Liver (tissue), 9 donors: ENCODE measurements around the gene SMTNL2. TPM values are rescaled to one million over a fixed set of nuclear protein-coding genes. Genes with fewer than 3 reads are reported as not detected.

ENCODE experiments used
- DNase-seq: peaks from one replicate; pipeline ENCODE4 v3.0.0-alpha.2; 2017; ENCODE audit warnings: low spot score
- H3K27ac ChIP-seq, 2 donors: one replicate each; pipeline ENCODE4 v1.7.0; 2013; ENCODE audit warnings: inconsistent platforms in 2 of 2, low read length in 2 of 2, control low read depth in 1 of 2, low read depth in 1 of 2, mild to moderate bottlenecking in 1 of 2
- H3K27me3 ChIP-seq, 4 donors: one replicate each; pipeline versions ENCODE4 v1.6.1 to v1.7.0; 2013; ENCODE audit warnings: low read length in 3 of 4, inconsistent platforms in 1 of 4, mild to moderate bottlenecking in 1 of 4, moderate library complexity in 1 of 4; ENCODE audit not compliant: control insufficient read depth in 4 of 4, insufficient read depth in 4 of 4
- H3K36me3 ChIP-seq, 4 donors: one replicate each; pipeline versions ENCODE4 v1.6.1 to v1.7.0; 2013; ENCODE audit warnings: low read length in 3 of 4, mild to moderate bottlenecking in 3 of 4, low read depth in 1 of 4, moderate library complexity in 1 of 4; ENCODE audit not compliant: control insufficient read depth in 4 of 4, insufficient read depth in 3 of 4
- H3K4me1 ChIP-seq, 4 donors: one replicate each; pipeline versions ENCODE4 v1.6.1 to v1.7.0; 2013; ENCODE audit warnings: low read length in 3 of 4, mild to moderate bottlenecking in 3 of 4, moderate library complexity in 1 of 4; ENCODE audit not compliant: control insufficient read depth in 4 of 4, insufficient read depth in 4 of 4
- H3K4me3 ChIP-seq, 3 donors: one replicate each; pipeline versions ENCODE4 v1.6.1 to v1.7.0; 2013; ENCODE audit warnings: low read length in 3 of 3, control low read depth in 1 of 3, low read depth in 1 of 3, mild to moderate bottlenecking in 1 of 3
- H3K9ac ChIP-seq, 2 donors: one replicate each; pipeline ENCODE4 v1.7.0; 2013; ENCODE audit warnings: low read length in 2 of 2, mild to moderate bottlenecking in 2 of 2, moderate library complexity in 2 of 2, control low read depth in 1 of 2, low read depth in 1 of 2
- H3K9me3 ChIP-seq, 4 donors: one replicate each; pipeline versions ENCODE4 v1.6.1 to v1.7.0; 2013; ENCODE audit warnings: low read length in 3 of 4; ENCODE audit not compliant: control insufficient read depth in 4 of 4
- FOXA2 ChIP-seq: IDR thresholded peaks from 2 replicates; pipeline ENCODE4 v1.6.1; 2016; ENCODE audit warnings: antibody characterized with exemption
- HNF4G ChIP-seq: IDR thresholded peaks from 2 replicates; pipeline ENCODE4 v1.6.1; 2016; ENCODE audit warnings: antibody characterized with exemption
- JUND ChIP-seq, 2 donors: IDR thresholded peaks; 2 replicates each; pipeline ENCODE4 v1.6.1; 2016; ENCODE audit warnings: antibody characterized with exemption in 2 of 2
- NR2F2 ChIP-seq: IDR thresholded peaks from 2 replicates; pipeline ENCODE4 v1.6.1; 2016; ENCODE audit warnings: antibody characterized with exemption
- RAD21 ChIP-seq, 2 donors: IDR thresholded peaks; 2 replicates each; pipeline ENCODE4 v1.6.1; 2016; ENCODE audit warnings: antibody characterized with exemption in 2 of 2, mild to moderate bottlenecking in 2 of 2
- RXRA ChIP-seq, 2 donors: IDR thresholded peaks; 2 replicates each; pipeline ENCODE4 v1.6.1; 2017 to 2018; ENCODE audit warnings: antibody characterized with exemption in 2 of 2, mild to moderate bottlenecking in 1 of 2
- SP1 ChIP-seq: IDR thresholded peaks from 2 replicates; pipeline ENCODE4 v1.6.1; 2018; ENCODE audit warnings: antibody characterized with exemption, mild to moderate bottlenecking
- YY1 ChIP-seq: IDR thresholded peaks from 2 replicates; pipeline ENCODE4 v1.6.1; 2016; ENCODE audit warnings: antibody characterized with exemption, mild to moderate bottlenecking
- WGBS: extraction: QIAGEN DNeasy Blood & Tissue Kit; methylation state at CpG from one replicate; pipeline ENCODE4 v1.1.7; 2013; 5-methylcytosine and 5-hydroxymethylcytosine counted together
- polyA plus RNA-seq, 2 donors: library from polyadenylated mRNA; stranded (reverse) in 1 of 2; unstranded in 1 of 2; fragments of 200-250 nt in 1 of 2; fragments of >200 nt in 1 of 2; fragmentation: Nextera tagmentation in 1 of 2; extraction: Ambion mirVana in 1 of 2; gene quantifications; one replicate each; pipeline versions ENCODE4 v1.2.1 to v1.2.3, GENCODE V29; 2013 to 2015
- total RNA-seq, 2 donors: library from RNA; depleted of rRNA; stranded (reverse); fragments of >200 nt; gene quantifications; one replicate each; pipeline ENCODE4 v1.2.3, GENCODE V29; 2014
- TF ChIP-seq, protein P1 (sequence below): IDR thresholded peaks from 2 replicates; pipeline ENCODE4 v1.6.1; 2016; ENCODE audit warnings: antibody characterized with exemption, mild to moderate bottlenecking
- TF ChIP-seq, protein P2 (sequence below): IDR thresholded peaks from 2 replicates; pipeline ENCODE4 v1.6.1; 2016; ENCODE audit warnings: antibody characterized with exemption
- TF ChIP-seq, protein P3 (sequence below): IDR thresholded peaks from 2 replicates; pipeline ENCODE4 v1.6.1; 2016; ENCODE audit warnings: antibody characterized with exemption
- TF ChIP-seq, protein P4 (sequence below): fragments of 150-350 bp; IDR thresholded peaks from 2 replicates; pipeline ENCODE4 v1.5.1; 2017; ENCODE audit warnings: improper control_type of control experiment, low read depth, low read length; ENCODE audit not compliant: missing input control
- TF ChIP-seq, protein P5 (sequence below): IDR thresholded peaks from 2 replicates; pipeline ENCODE4 v1.6.1; 2016; ENCODE audit warnings: antibody characterized with exemption
- donor health status: healthy.
- donor health status: healthy.
- donor health status: healthy.
- donor health status: healthy.
- donor health status: healthy.

The SMTNL2 gene
- total and polyA plus RNA-seq, 4 donors, result 0.13 to 0.29 TPM; not detected in 2

DNA sequence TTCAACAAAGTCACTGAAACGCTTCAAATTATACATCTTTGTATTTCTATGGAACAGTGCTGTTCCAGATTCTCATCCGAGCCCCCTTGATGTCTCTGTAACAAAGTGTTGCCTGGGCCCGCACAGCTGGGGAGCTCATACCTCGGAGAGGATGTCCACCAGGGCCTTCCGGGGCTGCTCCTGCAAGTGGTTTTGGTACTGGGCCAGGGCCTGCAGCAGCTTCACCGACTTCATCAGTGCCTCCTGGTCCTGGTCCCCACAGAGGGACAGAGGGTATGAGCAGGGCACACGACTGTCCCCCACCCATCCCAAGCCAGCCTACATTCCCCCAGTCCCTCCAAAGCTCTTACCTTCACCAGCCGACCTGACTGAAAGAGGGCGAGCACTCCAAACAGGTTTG, 30.7 kb upstream of the SMTNL2 start (continued):
- TF ChIP-seq, protein P1, sequence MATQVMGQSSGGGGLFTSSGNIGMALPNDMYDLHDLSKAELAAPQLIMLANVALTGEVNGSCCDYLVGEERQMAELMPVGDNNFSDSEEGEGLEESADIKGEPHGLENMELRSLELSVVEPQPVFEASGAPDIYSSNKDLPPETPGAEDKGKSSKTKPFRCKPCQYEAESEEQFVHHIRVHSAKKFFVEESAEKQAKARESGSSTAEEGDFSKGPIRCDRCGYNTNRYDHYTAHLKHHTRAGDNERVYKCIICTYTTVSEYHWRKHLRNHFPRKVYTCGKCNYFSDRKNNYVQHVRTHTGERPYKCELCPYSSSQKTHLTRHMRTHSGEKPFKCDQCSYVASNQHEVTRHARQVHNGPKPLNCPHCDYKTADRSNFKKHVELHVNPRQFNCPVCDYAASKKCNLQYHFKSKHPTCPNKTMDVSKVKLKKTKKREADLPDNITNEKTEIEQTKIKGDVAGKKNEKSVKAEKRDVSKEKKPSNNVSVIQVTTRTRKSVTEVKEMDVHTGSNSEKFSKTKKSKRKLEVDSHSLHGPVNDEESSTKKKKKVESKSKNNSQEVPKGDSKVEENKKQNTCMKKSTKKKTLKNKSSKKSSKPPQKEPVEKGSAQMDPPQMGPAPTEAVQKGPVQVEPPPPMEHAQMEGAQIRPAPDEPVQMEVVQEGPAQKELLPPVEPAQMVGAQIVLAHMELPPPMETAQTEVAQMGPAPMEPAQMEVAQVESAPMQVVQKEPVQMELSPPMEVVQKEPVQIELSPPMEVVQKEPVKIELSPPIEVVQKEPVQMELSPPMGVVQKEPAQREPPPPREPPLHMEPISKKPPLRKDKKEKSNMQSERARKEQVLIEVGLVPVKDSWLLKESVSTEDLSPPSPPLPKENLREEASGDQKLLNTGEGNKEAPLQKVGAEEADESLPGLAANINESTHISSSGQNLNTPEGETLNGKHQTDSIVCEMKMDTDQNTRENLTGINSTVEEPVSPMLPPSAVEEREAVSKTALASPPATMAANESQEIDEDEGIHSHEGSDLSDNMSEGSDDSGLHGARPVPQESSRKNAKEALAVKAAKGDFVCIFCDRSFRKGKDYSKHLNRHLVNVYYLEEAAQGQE, result no peak
- no peak for TF ChIP-seq FOXA2
- TF ChIP-seq SP1, result no peak
- TF ChIP-seq, protein P2, sequence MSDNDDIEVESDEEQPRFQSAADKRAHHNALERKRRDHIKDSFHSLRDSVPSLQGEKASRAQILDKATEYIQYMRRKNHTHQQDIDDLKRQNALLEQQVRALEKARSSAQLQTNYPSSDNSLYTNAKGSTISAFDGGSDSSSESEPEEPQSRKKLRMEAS, result no peak
- no peak for TF ChIP-seq JUND (IDR thresholded peaks at IDR 0.05)
- TF ChIP-seq YY1, result no peak
- TF ChIP-seq, protein P3, sequence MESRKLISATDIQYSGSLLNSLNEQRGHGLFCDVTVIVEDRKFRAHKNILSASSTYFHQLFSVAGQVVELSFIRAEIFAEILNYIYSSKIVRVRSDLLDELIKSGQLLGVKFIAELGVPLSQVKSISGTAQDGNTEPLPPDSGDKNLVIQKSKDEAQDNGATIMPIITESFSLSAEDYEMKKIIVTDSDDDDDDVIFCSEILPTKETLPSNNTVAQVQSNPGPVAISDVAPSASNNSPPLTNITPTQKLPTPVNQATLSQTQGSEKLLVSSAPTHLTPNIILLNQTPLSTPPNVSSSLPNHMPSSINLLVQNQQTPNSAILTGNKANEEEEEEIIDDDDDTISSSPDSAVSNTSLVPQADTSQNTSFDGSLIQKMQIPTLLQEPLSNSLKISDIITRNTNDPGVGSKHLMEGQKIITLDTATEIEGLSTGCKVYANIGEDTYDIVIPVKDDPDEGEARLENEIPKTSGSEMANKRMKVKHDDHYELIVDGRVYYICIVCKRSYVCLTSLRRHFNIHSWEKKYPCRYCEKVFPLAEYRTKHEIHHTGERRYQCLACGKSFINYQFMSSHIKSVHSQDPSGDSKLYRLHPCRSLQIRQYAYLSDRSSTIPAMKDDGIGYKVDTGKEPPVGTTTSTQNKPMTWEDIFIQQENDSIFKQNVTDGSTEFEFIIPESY, result no peak

DNA sequence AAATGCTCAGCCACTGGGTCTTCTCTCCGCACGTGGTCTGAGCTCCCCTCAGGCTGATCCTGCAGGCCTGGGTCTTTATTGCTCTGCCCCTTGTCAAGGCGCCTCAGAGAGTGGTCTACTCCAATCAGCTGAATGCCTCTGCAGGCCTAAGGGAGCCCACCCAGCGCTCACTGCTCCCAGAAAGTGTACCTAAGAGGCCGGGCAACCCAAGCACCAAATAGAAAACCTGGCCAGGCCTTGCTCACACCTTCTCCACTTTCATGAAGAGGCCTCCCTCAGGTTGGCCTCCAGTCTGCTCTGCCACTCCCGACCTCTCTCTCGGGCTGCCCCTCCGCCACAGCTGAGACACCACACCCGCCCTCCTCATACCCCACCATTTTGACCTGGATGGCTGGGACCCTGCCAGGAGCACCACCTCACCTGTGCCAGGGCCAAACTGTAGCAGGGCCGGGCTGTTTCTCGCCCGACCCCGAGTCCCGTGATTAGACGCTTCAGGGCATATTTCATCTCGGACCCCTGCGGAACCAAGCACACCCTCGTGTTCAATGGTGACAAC, 29.8 kb upstream of the SMTNL2 start:
- no peaks in the 10 kb centered on the region for H3K9me3 ChIP-seq
- TF ChIP-seq RAD21 (IDR thresholded peaks at IDR 0.05) (no peak), NR2F2 (no peak), RXRA (IDR thresholded peaks at IDR 0.05) (no peak), HNF4G (no peak), SP1 (no peak)
- TF ChIP-seq, protein P4, sequence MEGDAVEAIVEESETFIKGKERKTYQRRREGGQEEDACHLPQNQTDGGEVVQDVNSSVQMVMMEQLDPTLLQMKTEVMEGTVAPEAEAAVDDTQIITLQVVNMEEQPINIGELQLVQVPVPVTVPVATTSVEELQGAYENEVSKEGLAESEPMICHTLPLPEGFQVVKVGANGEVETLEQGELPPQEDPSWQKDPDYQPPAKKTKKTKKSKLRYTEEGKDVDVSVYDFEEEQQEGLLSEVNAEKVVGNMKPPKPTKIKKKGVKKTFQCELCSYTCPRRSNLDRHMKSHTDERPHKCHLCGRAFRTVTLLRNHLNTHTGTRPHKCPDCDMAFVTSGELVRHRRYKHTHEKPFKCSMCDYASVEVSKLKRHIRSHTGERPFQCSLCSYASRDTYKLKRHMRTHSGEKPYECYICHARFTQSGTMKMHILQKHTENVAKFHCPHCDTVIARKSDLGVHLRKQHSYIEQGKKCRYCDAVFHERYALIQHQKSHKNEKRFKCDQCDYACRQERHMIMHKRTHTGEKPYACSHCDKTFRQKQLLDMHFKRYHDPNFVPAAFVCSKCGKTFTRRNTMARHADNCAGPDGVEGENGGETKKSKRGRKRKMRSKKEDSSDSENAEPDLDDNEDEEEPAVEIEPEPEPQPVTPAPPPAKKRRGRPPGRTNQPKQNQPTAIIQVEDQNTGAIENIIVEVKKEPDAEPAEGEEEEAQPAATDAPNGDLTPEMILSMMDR, result no peak
- TF ChIP-seq, protein P5, sequence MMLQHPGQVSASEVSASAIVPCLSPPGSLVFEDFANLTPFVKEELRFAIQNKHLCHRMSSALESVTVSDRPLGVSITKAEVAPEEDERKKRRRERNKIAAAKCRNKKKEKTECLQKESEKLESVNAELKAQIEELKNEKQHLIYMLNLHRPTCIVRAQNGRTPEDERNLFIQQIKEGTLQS, result no peak
- peak overlapping the region; percentile 83 to 97 (median 91) for H3K4me3 ChIP-seq
- peaks cover 2 to 25% (median 12%) of the 10 kb centered on the region in 4 donors for H3K4me1 ChIP-seq
- no peak overlapping the region for H3K27ac ChIP-seq
- DNase-seq, result no peak
- WGBS, result 21% methylated on average over 18 of the region's 18 CpGs
- peak overlapping the region in 1 of 2 donors; percentile 72 for H3K9ac ChIP-seq
- no peaks in the 10 kb centered on the region for H3K27me3 ChIP-seq
- H3K36me3 ChIP-seq, result peaks cover 11 to 35% (median 20%) of the 10 kb centered on the region in 4 donors
